Testis (tissue), 2 donors: ENCODE measurements around the gene PRDM15.

Experiments used
- POLR2A ChIP-seq: fragments of 450-650 bp; IDR thresholded peaks from one replicate; pipeline ENCODE4 v1.6.1; 2017; ENCODE audit warnings: antibody characterized with exemption, mild to moderate bottlenecking, moderate library complexity
- TF ChIP-seq, protein P1 (sequence below), 3 experiments: fragments of 450-650 bp in 2 of 3; fragments of 200-600 bp in 1 of 3; sonication (generic) in 1 of 3; IDR thresholded peaks; one replicate each; pipeline ENCODE4 v1.5.1; 2016 to 2019; ENCODE audit warnings: antibody characterized with exemption in 3 of 3, mild to moderate bottlenecking in 2 of 3, moderate library complexity in 1 of 3

DNA sequence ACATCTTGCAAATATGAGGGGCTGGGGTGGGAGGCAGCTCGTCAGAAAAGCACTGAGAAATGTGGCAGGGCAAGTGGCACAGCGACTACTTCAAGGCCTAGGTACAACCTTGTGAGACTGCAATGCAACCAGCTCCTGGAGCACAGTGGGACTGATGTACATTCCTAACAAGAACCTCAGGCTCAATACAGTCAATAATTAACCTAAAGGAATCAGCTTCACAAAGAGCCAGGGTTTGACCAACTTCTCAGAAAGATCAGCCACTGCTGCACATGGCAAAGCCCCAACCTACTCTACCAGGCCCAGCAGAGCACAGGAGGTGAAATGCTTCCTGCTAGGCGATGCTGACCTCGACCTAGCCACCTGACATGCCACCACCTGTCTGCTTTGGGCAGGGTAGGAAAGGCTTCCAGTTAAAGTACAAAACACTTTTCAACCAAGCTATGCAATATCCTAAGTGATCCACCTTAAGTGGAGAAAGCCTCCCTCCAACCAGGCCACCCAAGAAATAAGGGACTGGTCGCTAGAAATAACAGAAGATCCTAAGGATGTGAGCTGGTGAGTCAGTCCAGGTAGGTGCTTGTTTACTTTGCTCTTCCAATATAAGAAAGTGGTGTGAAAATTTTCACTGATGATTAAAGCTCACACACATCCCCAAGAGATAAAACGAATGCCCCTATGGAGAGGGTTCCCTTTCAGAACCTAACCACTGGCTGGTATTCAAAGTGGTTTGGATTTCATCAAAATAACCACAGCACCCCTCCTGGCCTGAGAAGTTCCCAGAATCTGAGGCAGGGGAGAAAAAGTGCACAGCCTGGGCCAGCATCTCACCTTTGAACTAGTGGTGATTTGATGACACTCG, 114.4 kb downstream of the PRDM15 start:
- TF ChIP-seq, protein P1, sequence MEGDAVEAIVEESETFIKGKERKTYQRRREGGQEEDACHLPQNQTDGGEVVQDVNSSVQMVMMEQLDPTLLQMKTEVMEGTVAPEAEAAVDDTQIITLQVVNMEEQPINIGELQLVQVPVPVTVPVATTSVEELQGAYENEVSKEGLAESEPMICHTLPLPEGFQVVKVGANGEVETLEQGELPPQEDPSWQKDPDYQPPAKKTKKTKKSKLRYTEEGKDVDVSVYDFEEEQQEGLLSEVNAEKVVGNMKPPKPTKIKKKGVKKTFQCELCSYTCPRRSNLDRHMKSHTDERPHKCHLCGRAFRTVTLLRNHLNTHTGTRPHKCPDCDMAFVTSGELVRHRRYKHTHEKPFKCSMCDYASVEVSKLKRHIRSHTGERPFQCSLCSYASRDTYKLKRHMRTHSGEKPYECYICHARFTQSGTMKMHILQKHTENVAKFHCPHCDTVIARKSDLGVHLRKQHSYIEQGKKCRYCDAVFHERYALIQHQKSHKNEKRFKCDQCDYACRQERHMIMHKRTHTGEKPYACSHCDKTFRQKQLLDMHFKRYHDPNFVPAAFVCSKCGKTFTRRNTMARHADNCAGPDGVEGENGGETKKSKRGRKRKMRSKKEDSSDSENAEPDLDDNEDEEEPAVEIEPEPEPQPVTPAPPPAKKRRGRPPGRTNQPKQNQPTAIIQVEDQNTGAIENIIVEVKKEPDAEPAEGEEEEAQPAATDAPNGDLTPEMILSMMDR (IDR thresholded peaks at IDR 0.05): no peak
- no peak for TF ChIP-seq POLR2A
